ENCODE results near the gene MAP6D1. TPM values are rescaled to one million over a fixed set of nuclear protein-coding genes. Genes with fewer than 3 reads are reported as not detected.

The MAP6D1 gene
- total and polyA plus RNA-seq, 12 donors = 0.27 to 3.0 (median 1.7) TPM; not detected in 2

DNA sequence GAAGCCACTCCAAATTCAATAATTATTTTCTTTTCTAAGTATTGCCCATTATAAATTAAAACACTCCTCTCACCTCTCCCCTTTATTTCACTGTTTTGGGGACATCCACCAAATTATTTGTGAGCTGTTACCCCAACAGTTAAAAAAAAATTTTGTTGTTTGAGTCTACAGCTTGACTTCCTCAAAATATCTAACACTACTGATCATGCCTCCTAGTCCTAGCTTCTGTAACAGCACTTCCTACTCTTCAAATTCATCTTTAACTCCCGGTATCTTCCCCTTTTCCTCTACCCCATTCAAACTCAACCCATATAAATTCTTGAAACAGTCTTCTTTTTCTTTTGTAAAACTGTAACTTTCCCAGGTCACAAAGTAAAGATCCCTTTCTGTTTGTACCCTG is 43.4 kb upstream of the MAP6D1 start:
- TF ChIP-seq, protein P1, sequence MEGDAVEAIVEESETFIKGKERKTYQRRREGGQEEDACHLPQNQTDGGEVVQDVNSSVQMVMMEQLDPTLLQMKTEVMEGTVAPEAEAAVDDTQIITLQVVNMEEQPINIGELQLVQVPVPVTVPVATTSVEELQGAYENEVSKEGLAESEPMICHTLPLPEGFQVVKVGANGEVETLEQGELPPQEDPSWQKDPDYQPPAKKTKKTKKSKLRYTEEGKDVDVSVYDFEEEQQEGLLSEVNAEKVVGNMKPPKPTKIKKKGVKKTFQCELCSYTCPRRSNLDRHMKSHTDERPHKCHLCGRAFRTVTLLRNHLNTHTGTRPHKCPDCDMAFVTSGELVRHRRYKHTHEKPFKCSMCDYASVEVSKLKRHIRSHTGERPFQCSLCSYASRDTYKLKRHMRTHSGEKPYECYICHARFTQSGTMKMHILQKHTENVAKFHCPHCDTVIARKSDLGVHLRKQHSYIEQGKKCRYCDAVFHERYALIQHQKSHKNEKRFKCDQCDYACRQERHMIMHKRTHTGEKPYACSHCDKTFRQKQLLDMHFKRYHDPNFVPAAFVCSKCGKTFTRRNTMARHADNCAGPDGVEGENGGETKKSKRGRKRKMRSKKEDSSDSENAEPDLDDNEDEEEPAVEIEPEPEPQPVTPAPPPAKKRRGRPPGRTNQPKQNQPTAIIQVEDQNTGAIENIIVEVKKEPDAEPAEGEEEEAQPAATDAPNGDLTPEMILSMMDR (IDR thresholded peaks at IDR 0.05) = no peak
- no peak for TF ChIP-seq POLR2A (IDR thresholded peaks at IDR 0.05)
- DNase-seq = no peak
- WGBS, 4 donors = 73 to 87% (median 80%) methylated on average over 1 of the region's 1 CpG
- Histone ChIP-seq H3K27me3 (no peaks in the 10 kb centered on the region), H3K9me3 (replicated peaks in 1 of 3) (no peaks in the 10 kb centered on the region), H3K4me1 (replicated peaks in 1 of 2) (peaks cover under 1 to 30% of the 10 kb centered on the region in 2 donors), H3K4me3 (no peak overlapping the region), H3K27ac (no peak overlapping the region), H3K36me3 (replicated peaks in 1 of 2) (peaks cover 0 to 35% of the 10 kb centered on the region in 2 donors)
- intact Hi-C loops (cut with DNase I) = no loop called here

DNA sequence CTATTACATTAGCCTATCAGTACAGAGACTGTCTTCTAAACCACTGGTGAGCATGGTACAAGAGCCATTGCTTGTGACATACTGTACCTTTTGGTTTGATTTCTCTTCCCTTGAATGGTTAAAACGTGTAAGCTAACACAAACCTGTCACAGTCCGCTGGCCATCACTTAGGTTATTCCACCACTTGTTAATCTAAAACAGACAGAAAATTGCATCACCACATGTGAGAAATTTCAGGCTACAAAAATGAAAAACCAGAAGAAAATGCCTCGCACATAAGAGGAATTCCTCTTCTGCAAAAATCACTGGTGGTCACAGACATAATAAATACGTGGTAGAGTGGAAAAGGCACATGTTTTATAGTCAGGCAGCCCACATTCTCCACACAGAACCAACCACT is 37.2 kb upstream of the MAP6D1 start:
- Histone ChIP-seq H3K27ac (no peak overlapping the region), H3K27me3 (no peaks in the 10 kb centered on the region), H3K9me3 (replicated peaks in 1 of 3) (no peaks in the 10 kb centered on the region), H3K36me3 (replicated peaks in 1 of 2) (peaks cover 0 to 64% of the 10 kb centered on the region in 2 donors), H3K4me1 (replicated peaks in 1 of 2) (no peaks in the 10 kb centered on the region), H3K4me3 (no peak overlapping the region)
- no peak for TF ChIP-seq POLR2A (IDR thresholded peaks at IDR 0.05)
- TF ChIP-seq, protein P1 (IDR thresholded peaks at IDR 0.05) = no peak
- 84 to 96% (median 90%) methylated on average over 4 of the region's 4 CpGs for WGBS, 4 donors
- DNase-seq = no peak
- intact Hi-C loops (cut with DNase I) = no loop called here

DNA sequence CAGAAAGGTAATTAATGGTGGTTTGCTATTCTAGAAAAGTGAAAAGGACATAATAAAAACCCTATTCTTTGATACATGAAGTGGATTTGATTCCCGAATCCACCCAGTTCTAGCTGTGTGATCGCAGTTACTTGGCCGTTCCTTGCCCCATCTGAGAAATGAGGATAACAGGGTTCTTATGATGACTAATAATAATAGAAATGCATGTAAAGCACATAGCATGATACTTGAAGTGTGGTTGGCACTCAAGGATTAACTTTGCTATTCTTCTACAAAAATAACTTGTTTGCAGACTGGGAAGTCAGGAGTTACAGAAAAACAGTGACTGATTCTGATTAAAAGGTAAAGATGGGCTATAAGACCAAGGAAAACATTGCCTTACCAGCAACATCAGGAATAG is 32.5 kb upstream of the MAP6D1 start:
- Histone ChIP-seq H3K36me3 (replicated peaks in 1 of 2) (peaks cover 0 to 24% of the 10 kb centered on the region in 2 donors), H3K4me1 (replicated peaks in 1 of 2) (no peaks in the 10 kb centered on the region), H3K27me3 (no peaks in the 10 kb centered on the region), H3K4me3 (no peak overlapping the region), H3K27ac (no peak overlapping the region), H3K9me3 (replicated peaks in 1 of 3) (no peaks in the 10 kb centered on the region)
- 87 to 98% (median 95%) methylated on average over 3 of the region's 3 CpGs for WGBS, 4 donors
- no peak for DNase-seq
- TF ChIP-seq, protein P1 (IDR thresholded peaks at IDR 0.05) = no peak
- TF ChIP-seq POLR2A (IDR thresholded peaks at IDR 0.05) = no peak
- intact Hi-C loops (cut with DNase I) = no loop called here

DNA sequence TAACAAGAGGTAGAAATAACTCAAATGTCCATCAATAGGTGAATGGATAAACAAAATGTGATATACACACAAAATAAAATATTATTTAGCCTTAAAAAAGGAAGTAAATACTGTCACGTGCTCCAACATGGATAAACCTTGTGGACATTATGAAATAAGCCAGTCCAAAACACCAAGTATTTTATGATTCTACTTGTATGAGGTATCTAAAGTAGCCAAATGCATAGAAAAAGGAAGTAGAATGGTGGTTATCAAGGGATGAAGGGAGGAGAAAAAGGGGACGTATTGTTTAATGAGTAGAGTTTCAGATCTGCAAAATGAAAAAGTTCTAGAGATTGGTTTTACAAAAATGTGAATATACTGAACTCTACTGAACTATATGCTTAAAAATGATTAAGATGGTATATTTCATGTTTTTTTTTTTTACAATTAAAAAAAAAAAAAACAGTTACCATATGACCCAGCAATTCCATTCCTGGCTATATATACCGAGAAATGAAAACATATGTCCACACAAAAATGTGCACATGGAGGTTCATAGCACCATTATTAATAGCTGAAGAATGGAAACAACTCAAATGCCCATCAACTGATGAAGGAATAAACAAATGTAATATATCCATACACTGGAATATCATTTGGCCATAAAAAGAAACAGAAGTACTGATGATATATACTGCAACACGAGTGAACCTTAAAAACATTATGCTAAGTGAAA is 29.1 kb upstream of the MAP6D1 start:
- no peak for DNase-seq
- H3K27ac ChIP-seq = no peak overlapping the region
- no peaks in the 10 kb centered on the region for H3K27me3 ChIP-seq
- no peaks in the 10 kb centered on the region for H3K36me3 ChIP-seq (replicated peaks in 1 of 2)
- no peaks in the 10 kb centered on the region for H3K9me3 ChIP-seq (replicated peaks in 1 of 3)
- intact Hi-C loops (cut with DNase I) = no loop called here
- no peak overlapping the region for H3K4me3 ChIP-seq
- no peak for TF ChIP-seq POLR2A (IDR thresholded peaks at IDR 0.05)
- TF ChIP-seq, protein P1 (IDR thresholded peaks at IDR 0.05) = no peak
- H3K4me1 ChIP-seq (replicated peaks in 1 of 2) = no peaks in the 10 kb centered on the region
- WGBS, 4 donors = 76 to 94% (median 90%) methylated on average over 4 of the region's 4 CpGs

All from adrenal gland (tissue), 12 donors.